SK-N-SH (cell line): ENCODE measurements around the gene FAM169A. TPM values are rescaled to one million over a fixed set of nuclear protein-coding genes. Genes with fewer than 3 reads are reported as not detected.

Source experiments
- CTCF ChIA-PET: fragments of 300-600, 350-600 bp; formaldehyde crosslinking; extraction: SDS; loops from one replicate; lab custom pipeline; 2021; lab: Yijun Ruan, JAX
- POLR2A ChIA-PET: fragments of 350-600 bp; sonication (Branson Sonifier 250); formaldehyde crosslinking; extraction: SDS; loops from one replicate; lab custom pipeline; 2020; ENCODE audit warnings: antibody characterized with exemption, inconsistent platforms; lab: Yijun Ruan, JAX
- DNase-seq: peaks from one replicate; pipeline ENCODE4 v3.0.0; 2012
- H2AFZ ChIP-seq: fragments of 200-600 bp; sonication (generic); 2 replicates; pipeline ENCODE4 v1.8.1; 2016; ENCODE audit warnings: antibody characterized with exemption, mild to moderate bottlenecking, low read depth
- H3F3A ChIP-seq: fragments of 200-600 bp; sonication (generic); replicated peaks from 2 replicates; pipeline ENCODE3; 2016; ENCODE audit warnings: antibody characterized with exemption, mild to moderate bottlenecking; ENCODE audit not compliant: insufficient read depth
- H3K27ac ChIP-seq, 2 experiments: fragments of 200-500 bp in 1 of 2; fragments of 200-600 bp in 1 of 2; sonication (Bioruptor generic) in 1 of 2; sonication (generic), shearing (Covaris generic) in 1 of 2; 2 replicates each; pipeline versions ENCODE4 v1.5.1 to v1.6.1; 2014 to 2016; ENCODE audit warnings: low read depth in 2 of 2, inconsistent platforms in 1 of 2, low read length in 1 of 2, mild to moderate bottlenecking in 1 of 2, mixed read lengths in 1 of 2
- H3K27me3 ChIP-seq: fragments of 200-600 bp; sonication (generic), shearing (Covaris generic); 2 replicates; pipeline ENCODE4 v1.6.1; 2016; ENCODE audit warnings: mixed run types; ENCODE audit not compliant: insufficient read depth
- H3K36me3 ChIP-seq, 2 experiments: fragments of 200-500 bp in 1 of 2; fragments of 200-600 bp in 1 of 2; sonication (Bioruptor generic) in 1 of 2; sonication (generic) in 1 of 2; replicated peaks in 1 of 2; 2 replicates each; pipeline versions ENCODE3 to v1.5.1; 2014 to 2016; ENCODE audit warnings: low read length in 1 of 2, mild to moderate bottlenecking in 1 of 2; ENCODE audit not compliant: insufficient read depth in 2 of 2, control insufficient read depth in 1 of 2
- H3K4me1 ChIP-seq, 2 experiments: fragments of 200-500 bp in 1 of 2; fragments of 200-600 bp in 1 of 2; sonication (Bioruptor generic) in 1 of 2; sonication (generic), shearing (Covaris generic) in 1 of 2; 2 replicates each; pipeline versions ENCODE4 v1.5.1 to v1.6.1; 2014 to 2016; ENCODE audit warnings: low read depth in 1 of 2, low read length in 1 of 2, mixed run types in 1 of 2; ENCODE audit not compliant: insufficient read depth in 2 of 2, control insufficient read depth in 1 of 2
- H3K4me2 ChIP-seq: fragments of 200-600 bp; sonication (generic), shearing (Covaris generic); 2 replicates; pipeline ENCODE4 v1.6.1; 2017; ENCODE audit warnings: mixed run types
- H3K4me3 ChIP-seq, 2 experiments: fragments of 200-500 bp in 1 of 2; fragments of 200-600 bp in 1 of 2; sonication (Bioruptor generic) in 1 of 2; sonication (generic), shearing (Covaris generic) in 1 of 2; 2 replicates each; pipeline versions ENCODE4 v1.5.1 to v1.8.1; 2014 to 2016; ENCODE audit warnings: low read depth in 2 of 2, inconsistent platforms in 1 of 2, low read length in 1 of 2, mild to moderate bottlenecking in 1 of 2, mixed read lengths in 1 of 2, moderate library complexity in 1 of 2
- H3K79me2 ChIP-seq: fragments of 200-600 bp; sonication (generic); 2 replicates; pipeline ENCODE4 v1.8.1; 2017; ENCODE audit warnings: mild to moderate bottlenecking; ENCODE audit not compliant: insufficient read depth
- H3K9ac ChIP-seq: fragments of 200-600 bp; sonication (generic); 2 replicates; pipeline ENCODE4 v1.6.1; 2017; ENCODE audit warnings: mixed run types
- H3K9me2 ChIP-seq: fragments of 200-600 bp; sonication (generic); 2 replicates; pipeline ENCODE4 v1.6.1; 2017; ENCODE audit warnings: mixed run types
- H3K9me3 ChIP-seq: fragments of 200-600 bp; sonication (generic); 2 replicates; pipeline ENCODE4 v1.6.1; 2017; ENCODE audit warnings: mixed run types, mild to moderate bottlenecking, moderate library complexity
- H4K20me1 ChIP-seq: fragments of 200-600 bp; sonication (generic); 2 replicates; pipeline ENCODE4 v1.6.1; 2017; ENCODE audit warnings: mild to moderate bottlenecking, mixed run types; ENCODE audit not compliant: insufficient read depth
- CHD2 ChIP-seq: fragments of 150-350 bp; IDR thresholded peaks from 2 replicates; pipeline ENCODE4 v1.6.1; 2018; ENCODE audit warnings: low read length; ENCODE audit not compliant: partially characterized antibody
- ELF1 ChIP-seq: IDR thresholded peaks from 2 replicates; pipeline ENCODE4 v1.4.0; 2012
- EP300 ChIP-seq, 2 experiments: IDR thresholded peaks; 2 replicates each; pipeline versions ENCODE4 v1.4.0 to v1.6.1; 2012; ENCODE audit warnings: borderline replicate concordance in 1 of 2, low read depth in 1 of 2, low read length in 1 of 2
- FOXM1 ChIP-seq: IDR thresholded peaks from 2 replicates; pipeline ENCODE4 v1.4.0; 2012; ENCODE audit warnings: low read depth, mild to moderate bottlenecking
- GABPA ChIP-seq: IDR thresholded peaks from 2 replicates; pipeline ENCODE4 v1.4.0; 2012; ENCODE audit warnings: low read depth, mild to moderate bottlenecking
- GATA2 ChIP-seq: sonication (generic); formaldehyde crosslinking; IDR thresholded peaks from 2 replicates; pipeline ENCODE4 v1.5.0; 2020; ENCODE audit warnings: mild to moderate bottlenecking, missing genetic modification reagents
- IRF3 ChIP-seq: fragments of 150-350 bp; IDR thresholded peaks from 2 replicates; pipeline ENCODE4 v1.6.1; 2016; ENCODE audit warnings: mild to moderate bottlenecking, low read depth, low read length
- JUND ChIP-seq: IDR thresholded peaks from 2 replicates; pipeline ENCODE4 v1.4.0; 2012
- MEF2A ChIP-seq: IDR thresholded peaks from 2 replicates; pipeline ENCODE4 v1.4.0; 2012; ENCODE audit warnings: low read depth, borderline replicate concordance
- MXI1 ChIP-seq: IDR thresholded peaks from 2 replicates; pipeline ENCODE4 v1.6.1; 2012; ENCODE audit warnings: mild to moderate bottlenecking, low read depth, low read length, improper control_type of control experiment
- NFIC ChIP-seq: IDR thresholded peaks from 2 replicates; pipeline ENCODE4 v1.4.0; 2012; ENCODE audit warnings: borderline replicate concordance
- NRF1 ChIP-seq: IDR thresholded peaks from 2 replicates; pipeline ENCODE4 v1.6.1; 2012; ENCODE audit warnings: low read depth, mild to moderate bottlenecking, low read length
- PBX3 ChIP-seq: IDR thresholded peaks from 2 replicates; pipeline ENCODE4; 2012
- POLR2AphosphoS5 ChIP-seq: IDR thresholded peaks from 2 replicates; pipeline ENCODE4 v1.6.1; 2012; ENCODE audit warnings: low read depth, low read length
- RFX5 ChIP-seq: IDR thresholded peaks from 2 replicates; pipeline ENCODE4 v1.6.1; 2012; ENCODE audit warnings: mild to moderate bottlenecking, improper control_type of control experiment, low read length
- RXRA ChIP-seq: IDR thresholded peaks from 2 replicates; pipeline ENCODE4 v1.4.0; 2012; ENCODE audit warnings: low read depth, mild to moderate bottlenecking, borderline replicate concordance
- TAF1 ChIP-seq: IDR thresholded peaks from 2 replicates; pipeline ENCODE4 v1.6.1; 2012; ENCODE audit warnings: low read depth, mild to moderate bottlenecking, low read length, moderate library complexity, borderline replicate concordance
- TCF12 ChIP-seq: IDR thresholded peaks from 2 replicates; pipeline ENCODE4 v1.4.0; 2012
- TEAD4 ChIP-seq: IDR thresholded peaks from 2 replicates; pipeline ENCODE4 v1.4.0; 2012; ENCODE audit warnings: mild to moderate bottlenecking, borderline replicate concordance; ENCODE audit not compliant: insufficient read depth
- USF2 ChIP-seq: fragments of 150-350 bp; IDR thresholded peaks from 2 replicates; pipeline ENCODE4 v1.6.1; 2017; ENCODE audit warnings: antibody characterized with exemption, low read length, low read depth, borderline replicate concordance
- YY1 ChIP-seq: IDR thresholded peaks from 2 replicates; pipeline ENCODE4 v1.4.0; 2012; ENCODE audit warnings: low read depth, mild to moderate bottlenecking
- WGBS: methylation state at CpG from one replicate; pipeline ENCODE4 v1.1.6; 2017; ENCODE audit warnings: low lambda C conversion rate; 5-methylcytosine and 5-hydroxymethylcytosine counted together
- polyA plus RNA-seq, 3 experiments: library from polyadenylated mRNA; depleted of rRNA; stranded (reverse); fragments of >200 nt; gene quantifications; 2 replicates each; pipeline ENCODE4 v1.2.3, GENCODE V29; 2012
- TF ChIP-seq, protein P1 (sequence below): IDR thresholded peaks from 2 replicates; pipeline ENCODE4 v1.4.0; 2012; ENCODE audit warnings: low read depth, borderline replicate concordance
- TF ChIP-seq, protein P2 (sequence below): IDR thresholded peaks from 2 replicates; pipeline ENCODE4 v1.6.1; 2012; ENCODE audit warnings: mild to moderate bottlenecking, low read depth, low read length, moderate library complexity

FAM169A gene, protein sequence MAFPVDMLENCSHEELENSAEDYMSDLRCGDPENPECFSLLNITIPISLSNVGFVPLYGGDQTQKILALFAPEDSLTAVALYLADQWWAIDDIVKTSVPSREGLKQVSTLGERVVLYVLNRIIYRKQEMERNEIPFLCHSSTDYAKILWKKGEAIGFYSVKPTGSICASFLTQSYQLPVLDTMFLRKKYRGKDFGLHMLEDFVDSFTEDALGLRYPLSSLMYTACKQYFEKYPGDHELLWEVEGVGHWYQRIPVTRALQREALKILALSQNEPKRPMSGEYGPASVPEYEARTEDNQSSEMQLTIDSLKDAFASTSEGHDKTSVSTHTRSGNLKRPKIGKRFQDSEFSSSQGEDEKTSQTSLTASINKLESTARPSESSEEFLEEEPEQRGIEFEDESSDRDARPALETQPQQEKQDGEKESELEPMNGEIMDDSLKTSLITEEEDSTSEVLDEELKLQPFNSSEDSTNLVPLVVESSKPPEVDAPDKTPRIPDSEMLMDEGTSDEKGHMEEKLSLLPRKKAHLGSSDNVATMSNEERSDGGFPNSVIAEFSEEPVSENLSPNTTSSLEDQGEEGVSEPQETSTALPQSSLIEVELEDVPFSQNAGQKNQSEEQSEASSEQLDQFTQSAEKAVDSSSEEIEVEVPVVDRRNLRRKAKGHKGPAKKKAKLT
- 2.6 and 3.3 TPM in 2 replicates for polyA plus RNA-seq (2012; rRNA removed)
- polyA plus RNA-seq (2012; cell fraction: cytosol; rRNA removed): 3.1 and 3.7 TPM in 2 replicates
- 2.0 and 4.8 TPM in 2 replicates for polyA plus RNA-seq (2012; cell fraction: nucleus; rRNA removed)

- DNase-seq: peak; percentile 87
- H3K79me2 ChIP-seq: 0 out of 2 replicates have a peak, but pooled peaks cover 4% of the 10 kb centered on the region
- WGBS: 0% methylated on average over 7 of the region's 119 CpGs
- no peaks in the 10 kb centered on the region for H4K20me1 ChIP-seq
- H3K9me3 ChIP-seq: no peaks in the 10 kb centered on the region
- H3K4me3 ChIP-seq: peak within 1 kb of the TSS; percentile 74 to 89
- CTCF ChIA-PET: no interaction called here
- H3K27me3 ChIP-seq: no peaks in the 10 kb centered on the region
- H3K4me2 ChIP-seq: peak within 1 kb of the TSS; percentile 82
- no peaks in the 10 kb centered on the region for H3K36me3 ChIP-seq
- peaks cover 0 to 12% of the 10 kb centered on the region in 2 experiments; a peak in 2 of 4 replicates for H3K4me1 ChIP-seq
- H3K9me2 ChIP-seq: no peaks in the 10 kb centered on the region
- H3K27ac ChIP-seq: peak within 1 kb of the TSS in 1 of 2 experiments; percentile 74; a peak in 2 of 4 replicates
- peak within 1 kb of the TSS; percentile 69 for H3K9ac ChIP-seq
- H2AFZ ChIP-seq: peak within 1 kb of the TSS; percentile 84
- peaks cover 5% of the 10 kb centered on the region for H3F3A ChIP-seq
- POLR2A ChIA-PET: interaction anchor here (0.6 kb wide), 1 partner anchor 20 kb away, joined by 3 read pairs; no protein-coding TSS in a partner anchor
- TF ChIP-seq RXRA (no peak), PBX3 (no peak), CHD2 (no peak), EP300 (IDR thresholded peaks at IDR 0.05; ENCODE audit: borderline replicate concordance in 1 of 2, low read depth in 1 of 2, low read length in 1 of 2) (no peak), NRF1 (no peak), MXI1 (peak; percentile 27; the same call in 1 of the 2 replicates), IRF3 (no peak), USF2 (no peak), GATA2 (CRISPR knock-in tag) (no peak), ELF1 (no peak), RFX5 (no peak), NFIC (no peak), GABPA (no peak), FOXM1 (no peak), YY1 (peak; percentile 77), TEAD4 (no peak), MEF2A (no peak), POLR2AphosphoS5 (no peak; the same call in 1 of the 2 replicates), TCF12 (no peak), JUND (no peak), TAF1 (0 out of 2 replicates have a peak, but pooled peaks have one; percentile 9)
- TF ChIP-seq, protein P1, sequence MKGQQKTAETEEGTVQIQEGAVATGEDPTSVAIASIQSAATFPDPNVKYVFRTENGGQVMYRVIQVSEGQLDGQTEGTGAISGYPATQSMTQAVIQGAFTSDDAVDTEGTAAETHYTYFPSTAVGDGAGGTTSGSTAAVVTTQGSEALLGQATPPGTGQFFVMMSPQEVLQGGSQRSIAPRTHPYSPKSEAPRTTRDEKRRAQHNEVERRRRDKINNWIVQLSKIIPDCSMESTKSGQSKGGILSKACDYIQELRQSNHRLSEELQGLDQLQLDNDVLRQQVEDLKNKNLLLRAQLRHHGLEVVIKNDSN: no peak
- TF ChIP-seq, protein P2, sequence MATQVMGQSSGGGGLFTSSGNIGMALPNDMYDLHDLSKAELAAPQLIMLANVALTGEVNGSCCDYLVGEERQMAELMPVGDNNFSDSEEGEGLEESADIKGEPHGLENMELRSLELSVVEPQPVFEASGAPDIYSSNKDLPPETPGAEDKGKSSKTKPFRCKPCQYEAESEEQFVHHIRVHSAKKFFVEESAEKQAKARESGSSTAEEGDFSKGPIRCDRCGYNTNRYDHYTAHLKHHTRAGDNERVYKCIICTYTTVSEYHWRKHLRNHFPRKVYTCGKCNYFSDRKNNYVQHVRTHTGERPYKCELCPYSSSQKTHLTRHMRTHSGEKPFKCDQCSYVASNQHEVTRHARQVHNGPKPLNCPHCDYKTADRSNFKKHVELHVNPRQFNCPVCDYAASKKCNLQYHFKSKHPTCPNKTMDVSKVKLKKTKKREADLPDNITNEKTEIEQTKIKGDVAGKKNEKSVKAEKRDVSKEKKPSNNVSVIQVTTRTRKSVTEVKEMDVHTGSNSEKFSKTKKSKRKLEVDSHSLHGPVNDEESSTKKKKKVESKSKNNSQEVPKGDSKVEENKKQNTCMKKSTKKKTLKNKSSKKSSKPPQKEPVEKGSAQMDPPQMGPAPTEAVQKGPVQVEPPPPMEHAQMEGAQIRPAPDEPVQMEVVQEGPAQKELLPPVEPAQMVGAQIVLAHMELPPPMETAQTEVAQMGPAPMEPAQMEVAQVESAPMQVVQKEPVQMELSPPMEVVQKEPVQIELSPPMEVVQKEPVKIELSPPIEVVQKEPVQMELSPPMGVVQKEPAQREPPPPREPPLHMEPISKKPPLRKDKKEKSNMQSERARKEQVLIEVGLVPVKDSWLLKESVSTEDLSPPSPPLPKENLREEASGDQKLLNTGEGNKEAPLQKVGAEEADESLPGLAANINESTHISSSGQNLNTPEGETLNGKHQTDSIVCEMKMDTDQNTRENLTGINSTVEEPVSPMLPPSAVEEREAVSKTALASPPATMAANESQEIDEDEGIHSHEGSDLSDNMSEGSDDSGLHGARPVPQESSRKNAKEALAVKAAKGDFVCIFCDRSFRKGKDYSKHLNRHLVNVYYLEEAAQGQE: no peak
Observed at GRCh38 chr5:74865804-74866595, at the start of gene FAM169A. FAM169A (minus strand) TSS chr5:74866387; CDS start chr5:74841676, 24,711 bp downstream.
